HCT116 (cell line): Measurements from ENCODE around the gene DMD. TPM values are rescaled to one million over a fixed set of nuclear protein-coding genes. Genes with fewer than 3 reads are reported as not detected.

Experiments
- ATAC-seq: fragments of 200-7000 bp; cut with Tn5 transposase; 2 replicates; pipeline ENCODE4 v1.9.1; 2020; ENCODE audit warnings: mild to moderate bottlenecking, moderate library complexity
- BruUV-seq: library from RNA; stranded (reverse); fragments of 400-500 nt; replicated peaks from 2 replicates; lab custom pipeline; 2021; lab: Mats Ljungman, UMichigan
- CTCF ChIA-PET: fragments of 300-600 bp; sonication (Branson Sonifier 250); formaldehyde crosslinking; loops from one replicate; lab custom pipeline; 2021; ENCODE audit warnings: antibody characterized with exemption; lab: Charles Lee
- POLR2A ChIA-PET: fragments of 300-600, 350-600 bp; sonication (Branson Sonifier 250); formaldehyde crosslinking; loops from one replicate; lab custom pipeline; 2021; ENCODE audit warnings: antibody characterized with exemption; lab: Charles Lee
- RAD21 ChIA-PET, 2 experiments: fragments of 300-600 bp; sonication (Branson Sonifier 250); formaldehyde crosslinking; loops; one replicate each; lab custom pipeline; 2023; ENCODE audit warnings: low total read pairs in 2 of 2; ENCODE audit not compliant: uncharacterized antibody in 2 of 2, unreplicated experiment in 2 of 2, low non-redundant PET in 1 of 2; lab: Charles Lee
- DNase-seq: peaks from one replicate; pipeline ENCODE4 v3.0.0-alpha.2; 2010; ENCODE audit warnings: low read depth, low spot score
- H2AFZ ChIP-seq: fragments of 200-600 bp; shearing (Covaris generic), sonication (generic); 2 replicates; pipeline ENCODE4 v1.6.1; 2017; ENCODE audit warnings: low read depth, mixed run types, mixed read lengths, antibody characterized with exemption, low read length; ENCODE audit not compliant: poor library complexity, severe bottlenecking
- H3K27ac ChIP-seq: 2 replicates; pipeline ENCODE4 v1.5.1; 2012; ENCODE audit warnings: low read depth, low read length
- H3K27me3 ChIP-seq: fragments of 200-600 bp; sonication (generic); 2 replicates; pipeline ENCODE4 v1.6.1; 2016; ENCODE audit warnings: mixed run types, low read length, mixed read lengths; ENCODE audit not compliant: insufficient read depth
- H3K36me3 ChIP-seq, 2 experiments: fragments of 200-500 bp in 1 of 2; fragments of 200-600 bp in 1 of 2; sonication (Bioruptor generic) in 1 of 2; sonication (generic) in 1 of 2; 2 replicates each; pipeline versions ENCODE4 v1.5.1 to v1.6.1; 2014 to 2016; ENCODE audit warnings: low read length in 2 of 2, inconsistent platforms in 1 of 2, mixed read lengths in 1 of 2, mixed run types in 1 of 2; ENCODE audit not compliant: insufficient read depth in 2 of 2, control insufficient read depth in 1 of 2
- H3K4me1 ChIP-seq, 2 experiments: fragments of 200-600 bp in 1 of 2; sonication (generic) in 1 of 2; 2 replicates each; pipeline versions ENCODE4 v1.5.1 to v1.6.1; 2012 to 2017; ENCODE audit warnings: low read length in 2 of 2, inconsistent platforms in 1 of 2, mild to moderate bottlenecking in 1 of 2, mixed read lengths in 1 of 2, mixed run types in 1 of 2, moderate library complexity in 1 of 2; ENCODE audit not compliant: insufficient read depth in 2 of 2, control insufficient read depth in 1 of 2
- H3K4me2 ChIP-seq: fragments of 200-600 bp; sonication (generic); 2 replicates; pipeline ENCODE4 v1.6.1; 2017; ENCODE audit warnings: mixed run types, low read length, mixed read lengths
- H3K4me3 ChIP-seq, 2 experiments: fragments of 200-600 bp in 1 of 2; sonication (generic) in 1 of 2; replicated peaks in 1 of 2; 2 replicates each; pipeline ENCODE4 v1.5.1; 2011 to 2016; ENCODE audit warnings: low read length in 2 of 2, control low read depth in 1 of 2, low read depth in 1 of 2, mild to moderate bottlenecking in 1 of 2, mixed read lengths in 1 of 2, mixed run types in 1 of 2
- H3K79me2 ChIP-seq: fragments of 200-600 bp; sonication (generic); 2 replicates; pipeline ENCODE4 v1.6.1; 2017; ENCODE audit warnings: mild to moderate bottlenecking, mixed run types, low read length, moderate library complexity, mixed read lengths; ENCODE audit not compliant: insufficient read depth
- H3K9ac ChIP-seq: fragments of 200-600 bp; sonication (generic); 2 replicates; pipeline ENCODE4 v1.6.1; 2016; ENCODE audit warnings: low read length, mixed read lengths
- H3K9me2 ChIP-seq: fragments of 200-600 bp; sonication (generic), shearing (Covaris generic); 2 replicates; pipeline ENCODE4 v1.6.1; 2017; ENCODE audit warnings: mixed run types, mild to moderate bottlenecking, moderate library complexity; ENCODE audit not compliant: insufficient read depth
- H3K9me3 ChIP-seq, 2 experiments: fragments of 200-500 bp in 1 of 2; fragments of 200-600 bp in 1 of 2; sonication (Bioruptor generic) in 1 of 2; sonication (generic) in 1 of 2; 2 replicates each; pipeline ENCODE4 v1.6.1; 2014 to 2017; ENCODE audit warnings: low read length in 2 of 2, mixed read lengths in 2 of 2, inconsistent platforms in 1 of 2, low read depth in 1 of 2, mild to moderate bottlenecking in 1 of 2, mixed run types in 1 of 2, moderate library complexity in 1 of 2; ENCODE audit not compliant: control insufficient read depth in 1 of 2, insufficient read depth in 1 of 2
- H4K20me1 ChIP-seq: fragments of 200-600 bp; sonication (generic), shearing (Covaris generic); 2 replicates; pipeline ENCODE4 v1.6.1; 2017; ENCODE audit warnings: mixed run types, mild to moderate bottlenecking, moderate library complexity; ENCODE audit not compliant: insufficient read depth
- ATF3 ChIP-seq: IDR thresholded peaks from 2 replicates; pipeline ENCODE4 v1.6.1; 2012
- CBX3 ChIP-seq: IDR thresholded peaks from 2 replicates; pipeline ENCODE4 v1.6.1; 2012; ENCODE audit warnings: low read depth
- CTCF ChIP-seq, 3 experiments: fragments of 200-600 bp in 1 of 3; sonication (generic) in 1 of 3; IDR thresholded peaks in 2 of 3; conservative IDR thresholded peaks in 1 of 3; 2 replicates each; pipeline ENCODE4 v1.5.1; 2012 to 2017; ENCODE audit warnings: low read depth in 2 of 3, low read length in 2 of 3, antibody characterized with exemption in 1 of 3, borderline replicate concordance in 1 of 3, control low read depth in 1 of 3, mild to moderate bottlenecking in 1 of 3, mixed read lengths in 1 of 3, mixed run types in 1 of 3, moderate library complexity in 1 of 3; ENCODE audit not compliant: insufficient read depth in 1 of 3
- EGR1 ChIP-seq: IDR thresholded peaks from 2 replicates; pipeline ENCODE4 v1.6.1; 2012; ENCODE audit warnings: low read depth
- ELF1 ChIP-seq: IDR thresholded peaks from 2 replicates; pipeline ENCODE4 v1.6.1; 2012; ENCODE audit warnings: low read depth, borderline replicate concordance
- JUND ChIP-seq: IDR thresholded peaks from 2 replicates; pipeline ENCODE4 v1.6.1; 2012
- MAX ChIP-seq: IDR thresholded peaks from 2 replicates; pipeline ENCODE4 v1.6.1; 2012
- POLR2A ChIP-seq: IDR thresholded peaks from 2 replicates; pipeline ENCODE4 v1.7.0; 2011; ENCODE audit warnings: borderline replicate concordance; ENCODE audit not compliant: insufficient read depth, insufficient read length; ENCODE audit errors: extremely low read depth
- ZNF274 ChIP-seq: fragments of 200-500 bp; sonication (Bioruptor generic); IDR thresholded peaks from 2 replicates; pipeline ENCODE4 v1.6.1; 2014; ENCODE audit warnings: mild to moderate bottlenecking, low read depth, low read length, inconsistent platforms
- intact Hi-C: fragments of 100-400 bp; cut with micrococcal nuclease; formaldehyde crosslinking; loops from 2 replicates; pipeline ENCODE4 v1.10.0; 2022
- total RNA-seq: library from RNA; stranded (reverse); gene quantifications from one replicate; pipeline ENCODE4 v1.2.1, GENCODE V29; 2021; ENCODE audit not compliant: unreplicated experiment

Gene DMD
- total RNA-seq, 1 experiment from 2014 or later: 0.05 TPM

- TF ChIP-seq CTCF (IDR thresholded peaks at IDR 0.05 in 2 of 3, conservative IDR thresholded peaks at IDR 0.05 in 1 of 3; ENCODE audit: borderline replicate concordance in 1 of 3, insufficient read depth in 1 of 3, low read depth in 2 of 3, low read length in 2 of 3): no peak
These were observed 1290.1 kb downstream of the DMD start (continued) for GRCh38 chrX:31921236-31921635.

GRCh38 chrX:31909850-31910572, 1301.3 kb downstream of the DMD start:
- H3K9me2 ChIP-seq: no peaks in the 10 kb centered on the region
- no peaks in the 10 kb centered on the region for H4K20me1 ChIP-seq
- no peak for TF ChIP-seq POLR2A
- no peak for TF ChIP-seq CTCF (IDR thresholded peaks at IDR 0.05 in 2 of 3, conservative IDR thresholded peaks at IDR 0.05 in 1 of 3; ENCODE audit: borderline replicate concordance in 1 of 3, insufficient read depth in 1 of 3, low read depth in 2 of 3, low read length in 2 of 3)
- TF ChIP-seq EGR1: no peak
- no peak for TF ChIP-seq ZNF274
- TF ChIP-seq ELF1: no peak
- no peak for TF ChIP-seq MAX
- no peak for TF ChIP-seq CBX3
- no peak for TF ChIP-seq ATF3
- no peak for TF ChIP-seq JUND
- ChIA-PET RAD21 (no interaction called here), POLR2A (no interaction called here), CTCF (no interaction called here)
- no peaks in the 10 kb centered on the region for H3K4me1 ChIP-seq
- DNase-seq (no peak), ATAC-seq (no peak)
- no peaks in the 10 kb centered on the region for H3K79me2 ChIP-seq
- BruUV-seq: no TSS peak
- H3K9ac ChIP-seq: no peak overlapping the region
- H3K27ac ChIP-seq: no peak overlapping the region
- H3K9me3 ChIP-seq: no peaks in the 10 kb centered on the region
- H2AFZ ChIP-seq: no peak overlapping the region
- H3K4me2 ChIP-seq: no peak overlapping the region
- H3K4me3 ChIP-seq: no peak overlapping the region
- H3K27me3 ChIP-seq: no peaks in the 10 kb centered on the region
- intact Hi-C loops: no loop called here
- H3K36me3 ChIP-seq: no peaks in the 10 kb centered on the region
